ENCODE data around the gene GATAD2A. TPM values are rescaled to one million over a fixed set of nuclear protein-coding genes. Genes with fewer than 3 reads are reported as not detected.

Gene GATAD2A
- polyA plus RNA-seq, 1 experiment = 22.0 TPM

GRCh38 chr19:19525611-19526380 is 120.3 kb downstream of the GATAD2A start:
- CTCF ChIA-PET = no interaction called here
- POLR2A ChIA-PET = no interaction called here
- no peak for DNase-seq (ENCODE audit: low read depth, low spot score)

GRCh38 chr19:19526581-19527370 is 121.3 kb downstream of the GATAD2A start:
- TF ChIP-seq CTCF (IDR thresholded peaks at IDR 0.05; ENCODE audit: low read depth, low read length) = no peak
- ChIA-PET CTCF (interaction anchor here (1.4 kb wide), 1 partner anchor 27 kb away, joined by 3 read pairs; no protein-coding TSS in a partner anchor), POLR2A (no interaction called here)
- no peak overlapping the region for H3K27ac ChIP-seq (ENCODE audit: low read depth, low read length)
- H3K4me3 ChIP-seq (ENCODE audit: low read depth, low read length) = no peak overlapping the region
- no peaks in the 10 kb centered on the region; the same call in 1 of the 2 replicates for H3K9me3 ChIP-seq (ENCODE audit: control insufficient read depth, insufficient read depth, low read length)
- DNase-seq (ENCODE audit: low read depth, low spot score) = no peak
- H3K27me3 ChIP-seq (ENCODE audit: control insufficient read depth, insufficient read depth, low read length) = no peaks in the 10 kb centered on the region

More at GRCh38 chr19:19525611-19526380, 120.3 kb downstream of the GATAD2A start:
- no peaks in the 10 kb centered on the region for H3K27me3 ChIP-seq (ENCODE audit: control insufficient read depth, insufficient read depth, low read length)
- no peak overlapping the region for H3K4me3 ChIP-seq (ENCODE audit: low read depth, low read length)
- peaks cover 2% of the 10 kb centered on the region for H3K9me3 ChIP-seq (ENCODE audit: control insufficient read depth, insufficient read depth, low read length)
- TF ChIP-seq CTCF (IDR thresholded peaks at IDR 0.05; ENCODE audit: low read depth, low read length) = no peak
- no peak overlapping the region for H3K27ac ChIP-seq (ENCODE audit: low read depth, low read length)

- DNase-seq (ENCODE audit: low read depth, low spot score) = no peak
- Histone ChIP-seq H3K27ac (ENCODE audit: low read depth, low read length) (no peak overlapping the region), H3K27me3 (ENCODE audit: control insufficient read depth, insufficient read depth, low read length) (no peaks in the 10 kb centered on the region), H3K9me3 (ENCODE audit: control insufficient read depth, insufficient read depth, low read length) (no peaks in the 10 kb centered on the region; the same call in 1 of the 2 replicates), H3K4me3 (ENCODE audit: low read depth, low read length) (no peak overlapping the region)
- ChIA-PET POLR2A (no interaction called here), CTCF (interaction anchor here (1.4 kb wide), 1 partner anchor 27 kb away, joined by 3 read pairs; no protein-coding TSS in a partner anchor)
- TF ChIP-seq CTCF (IDR thresholded peaks at IDR 0.05; ENCODE audit: low read depth, low read length) = no peak
Measured at GRCh38 chr19:19527371-19527656, 121.8 kb downstream of the GATAD2A start.

- CTCF ChIA-PET = interaction anchor here (1.4 to 5.0 kb wide), 2 partner anchors 26 to 117 kb away, joined by 3 to 94 read pairs; partner anchors contain the start of gene GMIP
- no peaks in the 10 kb centered on the region; the same call in 1 of the 2 replicates for H3K9me3 ChIP-seq (ENCODE audit: control insufficient read depth, insufficient read depth, low read length)
- H3K4me3 ChIP-seq (ENCODE audit: low read depth, low read length) = no peak overlapping the region
- H3K27ac ChIP-seq (ENCODE audit: low read depth, low read length) = no peak overlapping the region
- DNase-seq (ENCODE audit: low read depth, low spot score) = no peak
- TF ChIP-seq CTCF (IDR thresholded peaks at IDR 0.05; ENCODE audit: low read depth, low read length) = no peak
- no peaks in the 10 kb centered on the region for H3K27me3 ChIP-seq (ENCODE audit: control insufficient read depth, insufficient read depth, low read length)
- POLR2A ChIA-PET = no interaction called here
Measured at GRCh38 chr19:19527674-19528625, 122.5 kb downstream of the GATAD2A start.

All from AG04450 (cell line).